DOHH2 (cell line): ENCODE measurements around the gene PDE4B.

ENCODE experiments used
- H3F3A ChIP-seq: fragments of 200-600 bp; sonication (generic), shearing (Covaris generic); 2 replicates; pipeline ENCODE4 v1.6.0; 2016; ENCODE audit warnings: antibody characterized with exemption, mild to moderate bottlenecking; ENCODE audit not compliant: control insufficient read depth, insufficient read depth
- H3K27ac ChIP-seq: fragments of 200-600 bp; sonication (generic); 2 replicates; pipeline ENCODE4 v1.5.1; 2014; ENCODE audit warnings: low read depth, mild to moderate bottlenecking, low read length, moderate library complexity
- H3K27me3 ChIP-seq: fragments of 200-600 bp; sonication (generic); 2 replicates; pipeline ENCODE4 v1.6.1; 2014; ENCODE audit warnings: mild to moderate bottlenecking, low read length, mixed read lengths; ENCODE audit not compliant: control insufficient read depth
- H3K36me3 ChIP-seq: fragments of 200-600 bp; sonication (generic); 2 replicates; pipeline ENCODE4 v1.6.1; 2014; ENCODE audit warnings: mild to moderate bottlenecking, low read length, moderate library complexity, mixed read lengths; ENCODE audit not compliant: control insufficient read depth
- H3K4me1 ChIP-seq: fragments of 200-600 bp; sonication (generic); 2 replicates; pipeline ENCODE4 v1.6.1; 2014; ENCODE audit warnings: mild to moderate bottlenecking, low read length, mixed read lengths; ENCODE audit not compliant: control insufficient read depth
- H3K4me2 ChIP-seq: fragments of 200-600 bp; sonication (generic); 2 replicates; pipeline ENCODE4 v1.6.0; 2014; ENCODE audit warnings: mild to moderate bottlenecking, low read length, moderate library complexity
- H3K4me3 ChIP-seq: fragments of 200-600 bp; sonication (generic); 2 replicates; pipeline ENCODE4 v1.5.1; 2014; ENCODE audit warnings: mild to moderate bottlenecking, low read length, mixed read lengths
- H3K79me2 ChIP-seq: fragments of 200-600 bp; sonication (generic); 2 replicates; pipeline ENCODE4 v1.6.1; 2014; ENCODE audit warnings: mild to moderate bottlenecking, low read length, mixed read lengths; ENCODE audit not compliant: control insufficient read depth
- H3K9me2 ChIP-seq: fragments of 200-600 bp; sonication (generic); replicated peaks from 2 replicates; pipeline ENCODE4 v1.6.1; 2014; ENCODE audit warnings: mild to moderate bottlenecking, low read length, mixed read lengths; ENCODE audit not compliant: control insufficient read depth
- H3K9me3 ChIP-seq: fragments of 200-600 bp; sonication (generic); 2 replicates; pipeline ENCODE4 v1.6.1; 2014; ENCODE audit warnings: antibody characterized with exemption, low read length, mixed read lengths; ENCODE audit not compliant: control insufficient read depth, insufficient read depth
- H4K20me1 ChIP-seq: fragments of 200-600 bp; sonication (generic); 2 replicates; pipeline ENCODE4 v1.6.0; 2014; ENCODE audit warnings: low read depth, mild to moderate bottlenecking, antibody characterized with exemption, low read length, moderate library complexity; ENCODE audit not compliant: control insufficient read depth, insufficient read depth
- CTCF ChIP-seq: fragments of 200-600 bp; sonication (generic); IDR thresholded peaks from one replicate; pipeline ENCODE4 v1.5.1; 2014; ENCODE audit warnings: antibody characterized with exemption, mild to moderate bottlenecking, low read depth, low read length; ENCODE audit not compliant: poor library complexity, severe bottlenecking
- EZH2phosphoT487 ChIP-seq: fragments of 200-600 bp; sonication (generic); IDR thresholded peaks from 2 replicates; pipeline ENCODE4 v1.6.1; 2017; ENCODE audit warnings: borderline replicate concordance, mild to moderate bottlenecking, antibody characterized with exemption, low read length, moderate library complexity, mixed read lengths

The PDE4B gene

GRCh38 chr1:66278260-66279021 lies 485.7 kb downstream of the PDE4B start:
- H3K9me2 ChIP-seq, result no peaks in the 10 kb centered on the region
- H3K27me3 ChIP-seq, result no peaks in the 10 kb centered on the region
- no peaks in the 10 kb centered on the region for H4K20me1 ChIP-seq
- no peak overlapping the region for H3K4me3 ChIP-seq
- no peaks in the 10 kb centered on the region for H3K36me3 ChIP-seq
- H3K79me2 ChIP-seq, result no peaks in the 10 kb centered on the region
- H3K4me1 ChIP-seq, result peaks cover 35% of the 10 kb centered on the region
- H3K4me2 ChIP-seq, result peak overlapping the region; percentile 43
- no peaks in the 10 kb centered on the region for H3F3A ChIP-seq
- no peaks in the 10 kb centered on the region for H3K9me3 ChIP-seq
- no peak for TF ChIP-seq EZH2phosphoT487
- TF ChIP-seq CTCF, result no peak
- 0 out of 2 replicates have a peak overlapping the region, but pooled peaks have one; percentile 16 for H3K27ac ChIP-seq

- TF ChIP-seq EZH2phosphoT487 (no peak), CTCF (no peak)
- Histone ChIP-seq H3F3A (no peaks in the 10 kb centered on the region), H3K9me2 (no peaks in the 10 kb centered on the region), H3K4me1 (peaks cover 32% of the 10 kb centered on the region), H4K20me1 (no peaks in the 10 kb centered on the region), H3K27ac (no peak overlapping the region), H3K4me3 (no peak overlapping the region), H3K9me3 (no peaks in the 10 kb centered on the region), H3K79me2 (no peaks in the 10 kb centered on the region), H3K36me3 (no peaks in the 10 kb centered on the region), H3K4me2 (peak overlapping the region; percentile 44), H3K27me3 (no peaks in the 10 kb centered on the region)
Measured at GRCh38 chr1:66281808-66282207, 489.1 kb downstream of the PDE4B start.

- TF ChIP-seq CTCF (peak; percentile 42), EZH2phosphoT487 (no peak)
- Histone ChIP-seq H3F3A (no peaks in the 10 kb centered on the region), H4K20me1 (no peaks in the 10 kb centered on the region), H3K9me2 (no peaks in the 10 kb centered on the region), H3K27me3 (no peaks in the 10 kb centered on the region), H3K4me2 (peak overlapping the region; percentile 44), H3K27ac (peak overlapping the region; percentile 36), H3K79me2 (no peaks in the 10 kb centered on the region), H3K4me1 (peaks cover 32% of the 10 kb centered on the region), H3K4me3 (no peak overlapping the region), H3K36me3 (no peaks in the 10 kb centered on the region), H3K9me3 (no peaks in the 10 kb centered on the region)
Measured at GRCh38 chr1:66282343-66282852, 489.7 kb downstream of the PDE4B start.
